Measurements from ENCODE around the gene TEX13A.

Gene TEX13A

GRCh38 chrX:105219454-105220401 is 766 bp downstream of the TEX13A start:
- peaks cover 0 to 5% of the 10 kb centered on the region in 2 donors for H3K9me3 Mint-ChIP-seq
- no peak for ATAC-seq (replicated peaks)
- no peaks in the 10 kb centered on the region for H3K4me1 Mint-ChIP-seq
- no peaks in the 10 kb centered on the region for H3K27me3 Mint-ChIP-seq
- H3K27ac Mint-ChIP-seq: no peak overlapping the region
- DNase-seq: no peak
- H3K36me3 Mint-ChIP-seq: peaks cover 0 to 1% of the 10 kb centered on the region in 2 donors
- no peak overlapping the region for H3K4me3 Mint-ChIP-seq

GRCh38 chrX:105211066-105211575 is 9.4 kb downstream of the TEX13A start:
- no peak overlapping the region for H3K4me3 Mint-ChIP-seq
- ATAC-seq (replicated peaks) (no peak), DNase-seq (no peak)
- no peaks in the 10 kb centered on the region for H3K36me3 Mint-ChIP-seq
- no peaks in the 10 kb centered on the region for H3K4me1 Mint-ChIP-seq
- H3K27me3 Mint-ChIP-seq: no peaks in the 10 kb centered on the region
- H3K27ac Mint-ChIP-seq: no peak overlapping the region
- H3K9me3 Mint-ChIP-seq: peaks cover 0 to 3% of the 10 kb centered on the region in 2 donors

- no peak for DNase-seq
- no peaks in the 10 kb centered on the region for H3K27me3 Mint-ChIP-seq
- H3K4me1 Mint-ChIP-seq: no peaks in the 10 kb centered on the region
- no peaks in the 10 kb centered on the region for H3K36me3 Mint-ChIP-seq
- no peak overlapping the region for H3K27ac Mint-ChIP-seq
- peaks cover 0 to 3% of the 10 kb centered on the region in 2 donors for H3K9me3 Mint-ChIP-seq
- no peak overlapping the region for H3K4me3 Mint-ChIP-seq
- no peak for ATAC-seq (replicated peaks)
Measured at GRCh38 chrX:105210258-105210657, 10.2 kb downstream of the TEX13A start.

DNA sequence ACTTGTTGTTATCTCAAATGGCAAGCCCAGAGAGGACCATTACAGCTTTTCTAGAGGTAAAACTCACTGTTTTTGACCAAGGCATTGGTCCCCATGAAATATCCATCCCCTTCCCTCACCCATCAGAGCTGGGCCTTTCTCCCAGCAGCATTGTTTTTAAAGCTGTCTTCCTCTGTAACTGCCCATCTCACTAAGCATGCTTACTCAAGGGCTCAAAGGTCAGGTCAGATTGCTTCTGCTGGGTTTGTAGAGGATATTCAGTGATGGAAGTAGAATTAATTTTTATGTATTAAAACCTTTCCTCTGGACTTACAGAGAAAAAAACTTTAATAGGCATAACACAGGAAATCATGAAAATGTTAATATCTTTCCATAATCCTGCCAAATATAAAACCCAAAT is 11.1 kb downstream of the TEX13A start:
- Mint-ChIP-seq H3K4me1 (no peaks in the 10 kb centered on the region), H3K27ac (no peak overlapping the region), H3K36me3 (no peaks in the 10 kb centered on the region), H3K9me3 (peaks cover 0 to 3% of the 10 kb centered on the region in 2 donors), H3K27me3 (no peaks in the 10 kb centered on the region), H3K4me3 (no peak overlapping the region)
- no peak for ATAC-seq (replicated peaks)
- no peak for DNase-seq

DNA sequence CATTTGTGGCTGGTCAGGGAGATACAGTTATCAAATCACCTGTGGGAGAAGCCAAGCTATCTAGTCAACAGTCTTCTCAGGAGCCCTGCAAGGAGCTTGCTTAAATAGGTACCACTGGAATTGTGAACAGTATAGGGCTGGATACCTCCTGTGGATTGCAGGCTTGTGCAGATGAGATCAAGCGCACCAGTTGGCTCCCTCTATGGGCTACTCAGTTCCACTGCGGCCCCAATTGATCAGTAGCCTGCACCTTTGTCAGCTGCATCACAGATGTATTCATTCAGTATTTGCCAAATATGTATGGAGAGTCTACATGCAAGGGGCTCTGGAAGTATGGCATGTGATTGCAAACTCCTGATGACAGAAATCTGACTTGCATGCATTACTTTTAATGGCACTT is 28.6 kb downstream of the TEX13A start:
- ATAC-seq (replicated peaks): peak in 1 of 2 donors; percentile 57
- no peak overlapping the region for H3K4me3 Mint-ChIP-seq
- H3K4me1 Mint-ChIP-seq: no peaks in the 10 kb centered on the region
- no peaks in the 10 kb centered on the region for H3K36me3 Mint-ChIP-seq
- H3K9me3 Mint-ChIP-seq: peaks cover 0 to 3% of the 10 kb centered on the region in 2 donors
- no peak for DNase-seq
- H3K27ac Mint-ChIP-seq: no peak overlapping the region
- H3K27me3 Mint-ChIP-seq: no peaks in the 10 kb centered on the region

- Mint-ChIP-seq H3K9me3 (peaks cover 0 to 1% of the 10 kb centered on the region in 2 donors), H3K4me3 (no peak overlapping the region), H3K27ac (no peak overlapping the region), H3K36me3 (no peaks in the 10 kb centered on the region), H3K27me3 (no peaks in the 10 kb centered on the region), H3K4me1 (no peaks in the 10 kb centered on the region)
- ATAC-seq (replicated peaks): no peak
- DNase-seq: no peak
Measured at GRCh38 chrX:105190252-105190853, 30.1 kb downstream of the TEX13A start.

GRCh38 chrX:105189093-105189492 is 31.4 kb downstream of the TEX13A start:
- H3K36me3 Mint-ChIP-seq: no peaks in the 10 kb centered on the region
- ATAC-seq (replicated peaks) (no peak), DNase-seq (no peak)
- no peaks in the 10 kb centered on the region for H3K27me3 Mint-ChIP-seq
- no peak overlapping the region for H3K27ac Mint-ChIP-seq
- no peaks in the 10 kb centered on the region for H3K9me3 Mint-ChIP-seq
- H3K4me1 Mint-ChIP-seq: no peaks in the 10 kb centered on the region
- no peak overlapping the region for H3K4me3 Mint-ChIP-seq

GRCh38 chrX:105179644-105180043 is 40.9 kb downstream of the TEX13A start:
- Mint-ChIP-seq H3K27me3 (no peaks in the 10 kb centered on the region), H3K36me3 (no peaks in the 10 kb centered on the region), H3K4me3 (no peak overlapping the region), H3K4me1 (no peaks in the 10 kb centered on the region), H3K27ac (no peak overlapping the region), H3K9me3 (no peaks in the 10 kb centered on the region)
- ATAC-seq (replicated peaks) (no peak), DNase-seq (no peak)

DNA sequence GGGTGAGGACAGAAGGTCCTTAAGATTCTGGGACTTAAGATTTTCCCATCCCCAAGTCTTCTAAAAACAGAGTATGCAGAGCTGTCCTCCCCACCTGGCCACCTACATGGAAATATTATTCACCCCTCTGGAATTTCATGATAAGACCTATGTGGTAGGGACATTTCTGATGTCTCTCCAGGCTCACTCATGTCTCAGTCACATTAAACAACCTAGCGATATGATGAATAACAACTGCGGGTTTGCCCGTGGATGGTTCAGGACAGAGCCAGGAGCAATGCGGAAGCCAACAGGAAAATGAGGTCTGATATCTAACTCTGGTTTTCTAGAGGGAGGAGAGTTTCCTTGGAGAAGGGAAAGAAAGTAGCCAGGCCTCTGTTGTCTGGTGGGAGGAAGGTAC is 47.4 kb downstream of the TEX13A start:
- Mint-ChIP-seq H3K36me3 (no peaks in the 10 kb centered on the region), H3K27me3 (no peaks in the 10 kb centered on the region), H3K4me1 (no peaks in the 10 kb centered on the region), H3K27ac (no peak overlapping the region), H3K9me3 (no peaks in the 10 kb centered on the region), H3K4me3 (no peak overlapping the region)
- no peak for DNase-seq
- ATAC-seq (replicated peaks): no peak
